Astrocyte (in vitro differentiated cells and primary cell): ENCODE results near the gene PRAC1. TPM values are rescaled to one million over a fixed set of nuclear protein-coding genes. Genes with fewer than 3 reads are reported as not detected.
A peak's percentile ranks its signal among the peaks of the same experiment; 100 is the strongest.

ENCODE experiments used
- DNase-seq: peaks from one replicate; pipeline ENCODE4 v3.0.0-alpha.2; 2010; ENCODE audit warnings: low read depth
- FAIRE-seq: peaks from 2 replicates; lab custom pipeline; 2011; peaks lifted over from hg19 to GRCh38; lab: Jason Lieb, UNC
- H2AFZ ChIP-seq: 2 replicates; pipeline ENCODE4 v1.6.0; 2012; ENCODE audit warnings: low read depth, low read length, inconsistent platforms
- H3K27ac ChIP-seq: 2 replicates; pipeline ENCODE4 v1.5.1; 2011; ENCODE audit warnings: low read depth, low read length, inconsistent platforms
- H3K27me3 ChIP-seq: 2 replicates; pipeline ENCODE4 v1.6.0; 2011; ENCODE audit warnings: low read length, inconsistent platforms; ENCODE audit not compliant: insufficient read depth
- H3K36me3 ChIP-seq: 2 replicates; pipeline ENCODE4 v1.5.1; 2011; ENCODE audit warnings: low read length, inconsistent platforms; ENCODE audit not compliant: insufficient read depth
- H3K4me1 ChIP-seq: 2 replicates; pipeline ENCODE4 v1.5.1; 2011; ENCODE audit warnings: low read length, inconsistent platforms; ENCODE audit not compliant: insufficient read depth
- H3K4me2 ChIP-seq: 2 replicates; pipeline ENCODE4 v1.6.0; 2012; ENCODE audit warnings: low read length, inconsistent platforms
- H3K4me3 ChIP-seq: 2 replicates; pipeline ENCODE4 v1.5.1; 2011; ENCODE audit warnings: low read depth, mild to moderate bottlenecking, low read length, inconsistent platforms; ENCODE audit not compliant: insufficient read depth
- H3K79me2 ChIP-seq: 2 replicates; pipeline ENCODE4 v1.6.0; 2012; ENCODE audit warnings: mild to moderate bottlenecking, low read length, inconsistent platforms; ENCODE audit not compliant: insufficient read depth
- H3K9ac ChIP-seq: 2 replicates; pipeline ENCODE4 v1.6.0; 2012; ENCODE audit warnings: mild to moderate bottlenecking, low read length, inconsistent platforms
- H3K9me3 ChIP-seq: 2 replicates; pipeline ENCODE4 v1.5.1; 2012; ENCODE audit warnings: low read depth, mild to moderate bottlenecking, low read length, inconsistent platforms; ENCODE audit not compliant: insufficient read depth
- H4K20me1 ChIP-seq: 2 replicates; pipeline ENCODE4 v1.6.0; 2012; ENCODE audit warnings: low read length, inconsistent platforms; ENCODE audit not compliant: insufficient read depth
- H3K27ac Mint-ChIP-seq: one replicate; pipeline ENCODE4 v1.8.0; 2021; ENCODE audit warnings: mild to moderate bottlenecking, mixed read lengths; ENCODE audit not compliant: unreplicated experiment
- H3K27me3 Mint-ChIP-seq: one replicate; pipeline ENCODE4 v1.8.0; 2021; ENCODE audit warnings: low read depth, mixed read lengths; ENCODE audit not compliant: unreplicated experiment
- H3K36me3 Mint-ChIP-seq: one replicate; pipeline ENCODE4 v1.8.0; 2021; ENCODE audit warnings: low read depth, mixed read lengths; ENCODE audit not compliant: unreplicated experiment
- H3K4me1 Mint-ChIP-seq: one replicate; pipeline ENCODE4 v1.8.0; 2021; ENCODE audit warnings: low read depth, mixed read lengths; ENCODE audit not compliant: unreplicated experiment
- H3K4me3 Mint-ChIP-seq: one replicate; pipeline ENCODE4 v1.8.0; 2021; ENCODE audit warnings: mild to moderate bottlenecking, moderate library complexity, mixed read lengths; ENCODE audit not compliant: unreplicated experiment
- H3K9me3 Mint-ChIP-seq: one replicate; pipeline ENCODE4 v1.8.0; 2021; ENCODE audit warnings: mild to moderate bottlenecking, mixed read lengths; ENCODE audit not compliant: unreplicated experiment
- CTCF ChIP-seq: IDR thresholded peaks from 2 replicates; pipeline ENCODE4 v1.5.1; 2011; ENCODE audit warnings: low read depth, mild to moderate bottlenecking, inconsistent platforms, low read length, moderate library complexity; ENCODE audit not compliant: insufficient read depth
- EZH2 ChIP-seq: IDR thresholded peaks from 2 replicates; pipeline ENCODE4 v1.6.1; 2012; ENCODE audit warnings: mild to moderate bottlenecking, low read length, inconsistent platforms; ENCODE audit not compliant: insufficient read depth
- total RNA-seq: library from RNA; stranded (reverse); gene quantifications from 2 replicates; pipeline ENCODE4 v1.2.1, GENCODE V29; 2021

The PRAC1 gene
- total RNA-seq, 1 donor from 2014 or later, result not detected

- Histone ChIP-seq H3K27me3 (peaks cover 89% of the 10 kb centered on the region), H3K4me2 (peak overlapping the region; percentile 46)
- H3K4me3 Mint-ChIP-seq, result peak overlapping the region; percentile 62
Measured at GRCh38 chr17:48718761-48719641, 3.3 kb downstream of the PRAC1 start.

GRCh38 chr17:48718227-48718760, 4.0 kb downstream of the PRAC1 start:
- Histone ChIP-seq H3K27ac (no peak overlapping the region), H3K36me3 (no peaks in the 10 kb centered on the region), H3K27me3 (peaks cover 86% of the 10 kb centered on the region), H3K9me3 (peaks cover 10% of the 10 kb centered on the region), H4K20me1 (peaks cover 9% of the 10 kb centered on the region), H3K4me1 (no peaks in the 10 kb centered on the region), H3K79me2 (no peaks in the 10 kb centered on the region), H3K4me2 (no peak overlapping the region), H3K4me3 (no peak overlapping the region), H2AFZ (no peak overlapping the region), H3K9ac (no peak overlapping the region)
- no peak for DNase-seq
- H3K36me3 Mint-ChIP-seq, result peaks cover 2% of the 10 kb centered on the region
- TF ChIP-seq EZH2 (no peak), CTCF (no peak)
- H3K27me3 Mint-ChIP-seq, result peaks cover 93% of the 10 kb centered on the region
- H3K4me3 Mint-ChIP-seq, result no peak overlapping the region
- peaks cover 2% of the 10 kb centered on the region for H3K9me3 Mint-ChIP-seq
- no peaks in the 10 kb centered on the region for H3K4me1 Mint-ChIP-seq
- no peak for FAIRE-seq
- no peak overlapping the region for H3K27ac Mint-ChIP-seq

More at GRCh38 chr17:48718761-48719641, 3.3 kb downstream of the PRAC1 start:
- Mint-ChIP-seq H3K4me1 (no peaks in the 10 kb centered on the region), H3K27me3 (peaks cover 94% of the 10 kb centered on the region), H3K36me3 (peaks cover 2% of the 10 kb centered on the region), H3K27ac (no peak overlapping the region), H3K9me3 (peaks cover 2% of the 10 kb centered on the region)
- FAIRE-seq (no peak), DNase-seq (no peak)
- Histone ChIP-seq H3K9me3 (peaks cover 10% of the 10 kb centered on the region), H3K9ac (no peak overlapping the region), H3K4me3 (no peak overlapping the region), H3K79me2 (no peaks in the 10 kb centered on the region), H2AFZ (peak overlapping the region; percentile 45), H3K4me1 (peaks cover 2% of the 10 kb centered on the region), H4K20me1 (peaks cover 9% of the 10 kb centered on the region), H3K36me3 (no peaks in the 10 kb centered on the region), H3K27ac (no peak overlapping the region)
- no peak for TF ChIP-seq CTCF
- peak; percentile 100 for TF ChIP-seq EZH2
